HAP-1 (cell line): ENCODE measurements around the gene ANGPTL1.

ENCODE experiments used
- DNase-seq, 2 experiments: peaks; one replicate each; pipeline ENCODE4 v3.0.0-alpha.2; 2016 to 2020; ENCODE audit warnings: low spot score in 2 of 2
- H3K27me3 ChIP-seq: fragments of 250-450 bp; sonication (Bioruptor Pico); 2 replicates; pipeline ENCODE4 v1.5.1; 2020; ENCODE audit warnings: low read depth, mild to moderate bottlenecking, moderate library complexity
- H3K36me3 ChIP-seq: fragments of 250-450 bp; sonication (Bioruptor Pico); replicated peaks from 2 replicates; pipeline ENCODE4 v1.5.1; 2020; ENCODE audit warnings: mild to moderate bottlenecking
- H3K4me1 ChIP-seq: fragments of 250-450 bp; sonication (Bioruptor Pico); 2 replicates; pipeline ENCODE4 v1.5.1; 2020; ENCODE audit warnings: mild to moderate bottlenecking
- H3K4me3 ChIP-seq: fragments of 250-450 bp; sonication (Bioruptor Pico); 2 replicates; pipeline ENCODE4 v1.5.1; 2020; ENCODE audit warnings: mild to moderate bottlenecking, moderate library complexity
- H3K9me3 ChIP-seq: fragments of 250-450 bp; sonication (Bioruptor Pico); 2 replicates; pipeline ENCODE4 v1.5.1; 2020; ENCODE audit warnings: mild to moderate bottlenecking, moderate library complexity
- in situ Hi-C: fragments of 300-500 bp; cut with MboI; formaldehyde crosslinking; loops from 3 replicates; pipeline ENCODE4 v1.14.3; 2020; ENCODE audit warnings: low sequenced_read_pairs, inconsistent platforms, mixed read lengths

ANGPTL1 gene

GRCh38 chr1:178881950-178882349 lies 11.1 kb upstream of the ANGPTL1 start:
- in situ Hi-C loops: no loop called here
- H3K9me3 ChIP-seq: no peaks in the 10 kb centered on the region
- H3K36me3 ChIP-seq: no peaks in the 10 kb centered on the region
- H3K4me3 ChIP-seq: no peak overlapping the region
- H3K27me3 ChIP-seq: no peaks in the 10 kb centered on the region
- H3K4me1 ChIP-seq: no peaks in the 10 kb centered on the region
- no peak for DNase-seq

GRCh38 chr1:178877896-178878295 lies 7.0 kb upstream of the ANGPTL1 start:
- in situ Hi-C loops: no loop called here
- Histone ChIP-seq H3K9me3 (no peaks in the 10 kb centered on the region), H3K36me3 (no peaks in the 10 kb centered on the region), H3K4me3 (no peak overlapping the region), H3K4me1 (no peaks in the 10 kb centered on the region), H3K27me3 (no peaks in the 10 kb centered on the region)
- DNase-seq: no peak

- Histone ChIP-seq H3K4me1 (peaks cover 8% of the 10 kb centered on the region), H3K4me3 (no peak overlapping the region), H3K27me3 (no peaks in the 10 kb centered on the region), H3K36me3 (no peaks in the 10 kb centered on the region), H3K9me3 (no peaks in the 10 kb centered on the region)
- in situ Hi-C loops: no loop called here
- no peak for DNase-seq
These were observed 5.1 kb upstream of the ANGPTL1 start for GRCh38 chr1:178875936-178876335.

- no peaks in the 10 kb centered on the region for H3K27me3 ChIP-seq
- H3K36me3 ChIP-seq: no peaks in the 10 kb centered on the region
- H3K4me1 ChIP-seq: peaks cover 15% of the 10 kb centered on the region
- DNase-seq: no peak
- no peak overlapping the region for H3K4me3 ChIP-seq
- no peaks in the 10 kb centered on the region for H3K9me3 ChIP-seq
- in situ Hi-C loops: no loop called here
These were observed 4.1 kb upstream of the ANGPTL1 start for GRCh38 chr1:178874966-178875365.

- Histone ChIP-seq H3K4me1 (peaks cover 15% of the 10 kb centered on the region), H3K27me3 (no peaks in the 10 kb centered on the region), H3K36me3 (no peaks in the 10 kb centered on the region), H3K4me3 (no peak overlapping the region), H3K9me3 (no peaks in the 10 kb centered on the region)
- in situ Hi-C loops: no loop called here
- DNase-seq: no peak
These were observed 859 bp upstream of the ANGPTL1 start for GRCh38 chr1:178871551-178872320.

GRCh38 chr1:178870221-178870620 lies 656 bp downstream of the ANGPTL1 start:
- Histone ChIP-seq H3K9me3 (no peaks in the 10 kb centered on the region), H3K27me3 (no peaks in the 10 kb centered on the region), H3K4me1 (peaks cover 15% of the 10 kb centered on the region), H3K4me3 (no peak overlapping the region), H3K36me3 (no peaks in the 10 kb centered on the region)
- DNase-seq: no peak
- in situ Hi-C loops: no loop called here

- Histone ChIP-seq H3K4me3 (no peak overlapping the region), H3K27me3 (no peaks in the 10 kb centered on the region), H3K9me3 (no peaks in the 10 kb centered on the region), H3K4me1 (peaks cover 15% of the 10 kb centered on the region), H3K36me3 (no peaks in the 10 kb centered on the region)
- DNase-seq: no peak
- in situ Hi-C loops: no loop called here
These were observed 1.7 kb downstream of the ANGPTL1 start for GRCh38 chr1:178869119-178869697.

- Histone ChIP-seq H3K4me3 (no peak overlapping the region), H3K36me3 (no peaks in the 10 kb centered on the region), H3K4me1 (peaks cover 15% of the 10 kb centered on the region), H3K27me3 (no peaks in the 10 kb centered on the region), H3K9me3 (no peaks in the 10 kb centered on the region)
- DNase-seq: no peak
- in situ Hi-C loops: no loop called here
These were observed 2.2 kb downstream of the ANGPTL1 start for GRCh38 chr1:178868706-178869105.

- H3K36me3 ChIP-seq: no peaks in the 10 kb centered on the region
- H3K4me3 ChIP-seq: no peak overlapping the region
- H3K4me1 ChIP-seq: peaks cover 15% of the 10 kb centered on the region
- no peaks in the 10 kb centered on the region for H3K27me3 ChIP-seq
- in situ Hi-C loops: no loop called here
- no peak for DNase-seq
- no peaks in the 10 kb centered on the region for H3K9me3 ChIP-seq
These were observed 3.2 kb downstream of the ANGPTL1 start for GRCh38 chr1:178867670-178868069.

- in situ Hi-C loops: no loop called here
- Histone ChIP-seq H3K27me3 (no peaks in the 10 kb centered on the region), H3K4me1 (no peaks in the 10 kb centered on the region; the same call in 1 of the 2 replicates), H3K4me3 (no peak overlapping the region), H3K9me3 (no peaks in the 10 kb centered on the region), H3K36me3 (no peaks in the 10 kb centered on the region)
- DNase-seq: no peak
These were observed 6.6 kb downstream of the ANGPTL1 start for GRCh38 chr1:178864326-178864725.

- Histone ChIP-seq H3K27me3 (no peaks in the 10 kb centered on the region), H3K9me3 (no peaks in the 10 kb centered on the region), H3K36me3 (no peaks in the 10 kb centered on the region), H3K4me1 (no peaks in the 10 kb centered on the region), H3K4me3 (no peak overlapping the region)
- DNase-seq: no peak
- in situ Hi-C loops: no loop called here
These were observed 8.0 kb downstream of the ANGPTL1 start for GRCh38 chr1:178862864-178863263.

GRCh38 chr1:178862416-178862815 lies 8.5 kb downstream of the ANGPTL1 start:
- no peak for DNase-seq
- no peak overlapping the region for H3K4me3 ChIP-seq
- H3K36me3 ChIP-seq: no peaks in the 10 kb centered on the region
- in situ Hi-C loops: no loop called here
- no peaks in the 10 kb centered on the region for H3K4me1 ChIP-seq
- no peaks in the 10 kb centered on the region for H3K27me3 ChIP-seq
- no peaks in the 10 kb centered on the region for H3K9me3 ChIP-seq

GRCh38 chr1:178857126-178857525 lies 13.8 kb downstream of the ANGPTL1 start:
- Histone ChIP-seq H3K27me3 (no peaks in the 10 kb centered on the region), H3K4me1 (no peaks in the 10 kb centered on the region; the same call in 1 of the 2 replicates), H3K4me3 (no peak overlapping the region), H3K9me3 (no peaks in the 10 kb centered on the region), H3K36me3 (no peaks in the 10 kb centered on the region)
- in situ Hi-C loops: no loop called here
- DNase-seq: no peak

GRCh38 chr1:178849918-178850317 lies 21.0 kb downstream of the ANGPTL1 start:
- no peak overlapping the region for H3K4me3 ChIP-seq
- H3K4me1 ChIP-seq: no peaks in the 10 kb centered on the region; the same call in 1 of the 2 replicates
- H3K9me3 ChIP-seq: no peaks in the 10 kb centered on the region; the same call in 1 of the 2 replicates
- H3K36me3 ChIP-seq: no peaks in the 10 kb centered on the region
- in situ Hi-C loops: no loop called here
- H3K27me3 ChIP-seq: no peaks in the 10 kb centered on the region
- DNase-seq: no peak
